ENCODE measurements around the gene KCNMA1. TPM values are rescaled to one million over a fixed set of nuclear protein-coding genes. Genes with fewer than 3 reads are reported as not detected.

The KCNMA1 gene
- total and polyA plus RNA-seq, 9 of the 15 experiments (the other 6 are each of a cell fraction or from before 2014, with no cell fraction given): 0.01 to 0.95 (median 0.15) TPM; not detected in 4

- no peak for TF ChIP-seq BCL6 (CRISPR knock-in tag; IDR thresholded peaks at IDR 0.05)
- no peak for TF ChIP-seq SMC3 (conservative IDR thresholded peaks at IDR 0.05; ENCODE audit: insufficient read depth, low read depth, low read length)
Observed at GRCh38 chr10:77359287-77359691, 278.3 kb downstream of the KCNMA1 start (continued).

- no peak for FAIRE-seq
- Histone ChIP-seq H3K36me3 (ENCODE audit: control insufficient read depth, insufficient read depth, low read length) (no peaks in the 10 kb centered on the region), H3K4me2 (ENCODE audit: insufficient read depth, low read length) (no peak overlapping the region), H3K9ac (ENCODE audit: insufficient read depth in 1 of 2, low read depth in 2 of 2, low read length in 2 of 2) (no peak overlapping the region), H3K9me1 (ENCODE audit: control insufficient read depth, insufficient read depth, low read length) (no peaks in the 10 kb centered on the region), H3K27ac (ENCODE audit: extremely low read depth, low read depth, low read length) (no peak overlapping the region), H2AFZ (ENCODE audit: low read depth, low read length) (no peak overlapping the region), H3K4me3 (no peak overlapping the region), H3K79me2 (ENCODE audit: control insufficient read depth, insufficient read depth, low read length) (no peaks in the 10 kb centered on the region), H3K4me1 (replicated peaks in 1 of 2; ENCODE audit: control insufficient read depth in 2 of 2, insufficient read depth in 2 of 2, low read length in 2 of 2) (no peaks in the 10 kb centered on the region), H3K9me3 (replicated peaks; ENCODE audit: control insufficient read depth, insufficient read depth, low read depth, low read length) (no peaks in the 10 kb centered on the region), H3K27me3 (ENCODE audit: control insufficient read depth in 2 of 2, insufficient read depth in 2 of 2, low read length in 2 of 2) (peaks cover 0 to 23% of the 10 kb centered on the region in 2 experiments; a peak in 2 of 5 replicates), H4K20me1 (replicated peaks; ENCODE audit: control insufficient read depth, insufficient read depth, low read length) (no peaks in the 10 kb centered on the region; the same call in 1 of the 2 replicates)
- 0% methylated on average over 5 of the region's 5 CpGs for WGBS (ENCODE audit: insufficient coverage, low coverage, missing lambda C conversion rate)
- no TSS peak for BruUV-seq (replicated peaks)
- ATAC-seq: no peak
- DNase-seq (ENCODE audit: extremely low read depth in 1 of 4, low spot score in 3 of 4): no peak
- in situ Hi-C loops (cut with MboI) (no loop called here), intact Hi-C loops (cut with micrococcal nuclease) (no loop called here)
- ChIA-PET POLR2A (no interaction called here), CTCF (ENCODE audit: low intra/inter-chr PET ratio) (no interaction called here)
- TF ChIP-seq CBX3 (IDR thresholded peaks at IDR 0.05; ENCODE audit: borderline replicate concordance in 1 of 2, low read length in 2 of 2) (no peak), SIN3A (IDR thresholded peaks at IDR 0.05; ENCODE audit: borderline replicate concordance in 2 of 2, control insufficient read depth in 1 of 2, low read depth in 2 of 2, low read length in 2 of 2) (no peak), MAX (CRISPR knock-in tag; IDR thresholded peaks at IDR 0.05) (no peak), MXI1 (IDR thresholded peaks at IDR 0.05; ENCODE audit: low read depth, low read length) (no peak), TARDBP (IDR thresholded peaks at IDR 0.05) (no peak), ZBTB43 (CRISPR knock-in tag; IDR thresholded peaks at IDR 0.05) (no peak), HOXB6 (CRISPR knock-in tag; IDR thresholded peaks at IDR 0.05; ENCODE audit: borderline replicate concordance) (no peak), FOXJ3 (CRISPR knock-in tag; IDR thresholded peaks at IDR 0.05) (no peak), AFF4 (CRISPR knock-in tag; IDR thresholded peaks at IDR 0.05) (no peak), HNRNPLL (IDR thresholded peaks at IDR 0.05; ENCODE audit: low read depth, low read length, poor library complexity, severe bottlenecking) (no peak), SFPQ (IDR thresholded peaks at IDR 0.05; ENCODE audit: low read depth, low read length) (no peak)
Observed at GRCh38 chr10:77358656-77359055, 279.0 kb downstream of the KCNMA1 start.
